Bone marrow (tissue), 2 donors: ENCODE results near the gene ISL2.

ENCODE experiments used
- DNase-seq, 2 donors: peaks; one replicate each; lab custom pipeline; 2025; lab: John Stamatoyannopoulos, UW

Gene ISL2

DNA sequence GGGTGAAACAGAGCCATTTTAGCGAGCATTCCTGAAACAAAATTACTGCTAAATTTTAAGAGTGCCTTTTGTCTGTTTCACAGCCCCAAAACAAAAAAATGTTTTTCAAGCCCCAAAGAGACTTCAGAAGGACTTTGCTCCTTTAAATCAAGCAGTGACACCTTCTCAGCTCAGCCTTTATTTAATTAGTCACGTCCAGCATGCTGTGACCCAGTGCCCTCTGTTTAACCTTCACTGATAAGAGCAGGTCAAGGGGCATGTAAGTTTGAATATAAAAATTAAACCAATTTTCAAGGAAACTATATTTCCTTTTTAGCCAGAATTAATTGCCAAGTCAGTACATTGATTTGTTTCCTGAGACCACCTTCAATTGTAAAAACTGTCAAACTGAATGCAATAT lies 40.6 kb downstream of the ISL2 start:
- DNase-seq: no peak

DNA sequence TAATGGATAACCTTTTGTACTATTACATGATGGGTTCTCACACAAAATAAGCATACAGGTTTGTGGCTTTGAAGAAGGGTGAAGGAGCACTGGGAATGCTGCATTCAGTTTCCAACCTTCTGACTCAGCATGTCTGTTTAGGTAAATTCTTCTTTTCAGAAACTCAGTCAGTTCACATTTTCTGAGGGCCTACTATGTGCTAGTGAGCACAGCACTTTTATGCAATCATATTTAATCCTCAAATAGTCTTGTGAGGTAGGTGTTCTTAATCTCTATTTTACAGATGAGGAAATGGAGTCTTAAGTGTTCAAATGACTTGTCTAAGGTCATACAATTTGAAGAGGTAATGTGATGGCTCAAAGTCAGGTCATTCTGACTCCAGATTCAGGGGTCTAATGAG lies 41.2 kb downstream of the ISL2 start:
- no peak for DNase-seq

DNA sequence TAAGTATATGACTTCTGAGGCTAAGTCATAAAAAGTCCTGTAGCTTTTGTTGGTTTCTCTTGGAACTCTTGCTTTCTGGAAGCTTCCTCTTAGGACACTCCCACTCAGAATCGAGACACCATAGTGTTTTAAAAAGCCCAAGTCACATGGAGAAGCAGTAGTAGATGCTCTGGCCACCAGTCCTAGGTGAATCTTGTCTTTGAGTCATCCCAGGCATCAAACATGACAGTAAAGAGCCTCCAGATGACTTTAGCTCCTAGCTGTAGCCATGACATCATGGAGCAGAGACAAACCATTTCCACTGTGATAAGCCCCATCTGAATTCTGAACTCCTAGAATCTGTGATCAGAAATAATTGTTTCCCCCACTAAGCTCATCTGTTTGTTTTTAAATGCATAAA lies 42.1 kb downstream of the ISL2 start:
- DNase-seq: no peak

DNA sequence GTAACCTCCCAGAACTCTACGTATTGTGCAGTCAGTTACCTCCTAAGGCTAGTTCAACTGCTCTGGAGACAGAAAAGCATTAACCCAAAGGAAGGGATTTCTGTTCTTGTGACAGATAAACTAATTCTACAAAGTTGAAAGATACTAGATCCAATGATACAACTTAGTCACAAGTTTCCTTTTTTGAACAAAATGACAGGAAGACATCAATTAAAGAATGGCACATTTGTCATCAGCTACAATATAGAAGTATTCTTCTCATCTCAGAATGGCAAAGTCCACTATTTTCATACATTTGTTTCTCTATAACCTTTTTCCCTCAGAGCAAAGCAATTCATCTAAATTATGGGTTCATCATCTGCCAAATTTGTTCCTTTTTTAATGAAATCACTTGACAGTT lies 43.7 kb downstream of the ISL2 start:
- DNase-seq: no peak

DNA sequence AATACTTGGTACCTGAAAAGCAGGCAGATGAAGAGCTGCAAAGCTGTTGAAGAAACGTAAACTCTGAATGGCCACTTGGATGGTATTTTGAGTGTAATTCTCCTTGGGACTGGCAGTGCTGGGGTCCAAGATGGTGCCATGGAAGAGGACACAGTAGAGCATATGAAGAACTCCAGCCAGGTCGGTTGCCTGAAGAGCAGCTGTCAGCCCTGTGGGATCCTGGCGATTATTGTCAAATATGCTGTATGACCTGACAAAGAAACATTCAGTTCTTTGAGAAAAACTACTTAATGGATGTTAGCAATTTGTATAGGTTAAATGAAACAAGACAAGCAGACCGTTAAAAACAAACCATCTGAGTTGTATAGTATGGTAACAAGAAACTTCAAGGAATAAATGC lies 44.8 kb downstream of the ISL2 start:
- DNase-seq: no peak

DNA sequence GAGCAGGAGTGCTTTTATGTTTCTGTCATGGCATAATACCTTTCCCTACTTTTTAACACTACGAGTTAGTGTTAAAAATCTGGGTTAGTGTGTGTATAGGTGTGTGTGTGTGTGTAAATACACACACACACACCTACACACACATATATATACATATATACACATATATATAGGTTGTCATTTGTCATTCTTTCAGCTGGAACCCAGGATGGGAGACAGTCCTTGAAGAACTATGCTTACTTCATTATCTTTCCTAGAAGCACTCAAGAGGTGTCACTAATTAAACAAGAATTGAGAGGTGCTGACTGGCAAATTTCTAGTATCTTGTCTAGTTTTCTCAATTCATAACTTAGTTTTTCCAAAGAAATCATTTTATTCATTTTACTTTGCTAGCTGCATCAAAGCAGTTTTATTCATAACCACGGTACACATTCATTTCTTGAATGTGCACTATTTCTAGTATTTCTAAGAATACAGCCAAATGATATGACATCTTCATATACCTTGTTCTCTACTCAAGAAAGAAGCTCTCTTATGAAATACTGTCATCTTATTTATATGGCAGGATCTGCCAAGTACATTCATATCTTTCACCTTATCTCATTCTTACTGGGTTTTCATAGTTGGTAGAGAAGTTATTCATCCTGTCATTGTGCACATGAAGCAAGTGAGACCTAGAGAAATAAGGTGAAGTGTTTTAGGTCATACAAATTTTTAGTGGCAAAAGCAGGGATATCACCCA lies 46.6 kb downstream of the ISL2 start:
- no peak for DNase-seq

DNA sequence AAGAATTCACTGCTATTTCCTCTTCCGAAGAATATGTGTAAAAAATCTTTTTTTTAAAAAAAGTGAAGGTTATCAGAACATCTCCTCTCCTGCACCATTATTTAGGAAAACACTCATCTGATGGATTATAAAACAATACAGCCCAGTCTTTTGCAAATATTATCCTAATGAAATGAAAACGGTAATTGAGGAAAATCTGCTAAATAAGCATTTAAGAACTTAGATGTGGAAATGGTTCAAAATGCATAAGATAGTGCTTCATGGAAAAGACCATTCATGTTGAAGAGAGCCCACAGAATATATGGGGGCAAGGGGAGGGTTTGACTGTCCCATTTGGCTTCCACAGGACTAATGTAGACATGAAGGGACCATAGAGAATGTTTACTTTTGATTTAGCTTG lies 47.8 kb downstream of the ISL2 start:
- no peak for DNase-seq

DNA sequence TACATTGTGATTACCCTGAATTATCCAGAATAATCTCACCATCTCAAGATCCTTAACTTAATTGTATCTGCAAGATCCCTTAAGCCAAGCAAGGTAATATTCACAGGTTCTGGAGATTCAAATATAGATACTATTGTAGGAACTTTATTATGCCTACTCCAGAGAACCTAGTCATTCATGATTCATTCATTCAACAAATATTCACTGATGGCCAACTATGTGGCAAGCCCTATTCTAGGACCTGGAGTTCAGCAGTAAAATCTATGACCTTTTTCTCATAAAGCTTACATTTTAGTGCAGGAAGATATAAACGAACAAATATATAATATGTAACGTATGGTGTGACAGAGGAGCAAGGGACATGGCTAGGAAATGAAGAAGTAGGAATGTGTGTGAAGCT lies 49.6 kb downstream of the ISL2 start:
- DNase-seq: no peak

DNA sequence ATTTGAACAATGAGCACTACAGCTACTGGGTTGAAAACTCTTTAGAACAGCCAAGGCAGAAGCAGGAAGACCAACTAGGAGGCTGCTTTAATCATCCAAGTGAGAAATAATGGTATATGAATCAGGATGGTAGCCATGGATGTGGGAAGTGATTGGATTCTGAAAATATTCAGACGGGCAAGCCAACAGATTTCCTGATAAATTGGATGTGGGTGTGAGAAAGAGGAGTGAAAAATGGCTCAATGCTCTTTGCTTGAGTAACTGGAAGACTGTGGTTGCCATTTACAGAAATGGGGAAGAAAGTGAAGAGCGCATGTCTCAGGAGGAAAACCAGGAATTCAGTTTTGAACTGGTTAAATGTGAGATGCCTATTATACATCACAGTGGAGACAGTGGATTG lies 50.4 kb downstream of the ISL2 start:
- no peak for DNase-seq

DNA sequence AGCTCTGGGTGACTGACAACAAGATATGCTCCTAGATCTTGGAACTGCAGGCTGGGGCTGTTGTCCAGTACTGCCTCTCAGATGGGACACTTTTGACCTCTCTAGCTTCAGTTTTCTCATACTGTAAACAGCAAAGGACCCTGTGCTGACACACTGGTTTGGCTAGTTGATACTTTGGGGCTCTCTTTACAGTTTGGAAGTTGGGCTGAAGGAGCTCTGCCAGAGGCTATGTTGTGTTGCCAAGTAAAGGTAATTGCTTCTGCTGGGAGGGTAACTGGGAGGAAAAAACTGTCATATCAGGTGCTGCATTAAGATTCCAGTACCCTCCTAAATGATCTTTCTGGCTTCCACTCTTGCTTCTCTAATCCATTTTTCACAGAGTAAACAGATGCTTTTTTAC lies 54.0 kb downstream of the ISL2 start:
- DNase-seq: no peak

DNA sequence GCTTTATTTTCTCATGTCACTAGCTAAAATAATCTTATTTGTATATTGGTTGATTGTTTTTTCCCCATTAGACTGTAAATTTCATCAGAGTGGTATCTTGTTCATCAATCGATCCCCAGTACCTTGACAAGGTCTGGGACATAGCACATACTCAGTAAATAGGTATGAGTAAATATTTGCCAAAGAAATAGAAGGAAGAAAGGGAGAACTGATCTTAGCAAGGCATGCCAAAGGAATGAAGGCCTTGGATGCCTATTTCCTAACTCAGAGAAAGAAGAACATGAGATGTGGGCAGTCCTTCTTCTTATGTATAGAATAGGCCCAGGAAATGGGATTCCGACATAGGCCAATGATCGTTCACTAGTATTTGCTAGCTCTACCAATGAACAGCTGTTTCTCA lies 54.7 kb downstream of the ISL2 start:
- no peak for DNase-seq

DNA sequence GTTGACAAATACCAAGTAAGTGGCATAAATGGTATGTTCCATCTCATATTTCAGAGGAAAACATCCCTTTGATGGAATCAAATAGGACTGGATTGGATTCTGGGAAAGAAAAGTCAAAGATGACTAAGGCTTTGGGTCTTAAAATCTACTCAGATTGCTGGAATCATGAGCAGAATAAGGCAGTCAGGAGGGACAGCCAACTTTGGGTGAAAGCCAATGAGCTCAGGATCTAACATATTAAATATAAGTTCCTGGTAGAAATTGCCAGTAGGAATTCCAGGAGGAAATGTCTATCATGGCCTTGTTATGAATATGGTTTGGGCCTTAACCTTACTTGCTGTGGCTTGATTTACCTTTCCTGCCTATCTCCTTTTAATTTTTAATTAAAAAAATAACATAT lies 55.3 kb downstream of the ISL2 start:
- no peak for DNase-seq
